CD1c-positive myeloid dendritic cell (primary cell): Measurements from ENCODE around the gene NFKBIZ.
A peak's percentile ranks its signal among the peaks of the same experiment; 100 is the strongest.

Experiments
- DNase-seq: peaks from one replicate; pipeline ENCODE4 v3.0.0-alpha.2; 2016; ENCODE audit errors: extremely low spot score

Gene NFKBIZ

GRCh38 chr3:101825904-101826445 is 23.3 kb upstream of the NFKBIZ start:
- no peak for DNase-seq

- DNase-seq: peak; percentile 96
These were observed 21.8 kb upstream of the NFKBIZ start for GRCh38 chr3:101827211-101828174.

GRCh38 chr3:101828276-101828675 is 21.0 kb upstream of the NFKBIZ start:
- no peak for DNase-seq

GRCh38 chr3:101828691-101829436 is 20.4 kb upstream of the NFKBIZ start:
- DNase-seq: peak; percentile 46

GRCh38 chr3:101829437-101829830 is 19.9 kb upstream of the NFKBIZ start:
- no peak for DNase-seq

GRCh38 chr3:101829874-101830273 is 19.4 kb upstream of the NFKBIZ start:
- DNase-seq: peak; percentile 39

- DNase-seq: no peak
These were observed 15.8 kb upstream of the NFKBIZ start for GRCh38 chr3:101833446-101833974.

- DNase-seq: no peak
These were observed 13.6 kb upstream of the NFKBIZ start for GRCh38 chr3:101835676-101836075.

- no peak for DNase-seq
These were observed 13.2 kb upstream of the NFKBIZ start for GRCh38 chr3:101836160-101836559.

- DNase-seq: peak; percentile 86
These were observed 12.4 kb upstream of the NFKBIZ start for GRCh38 chr3:101836652-101837598.

GRCh38 chr3:101838691-101839090 is 10.6 kb upstream of the NFKBIZ start:
- no peak for DNase-seq

- peak; percentile 30 for DNase-seq
These were observed 9.2 kb upstream of the NFKBIZ start for GRCh38 chr3:101840066-101840465.

- DNase-seq: no peak
These were observed 6.9 kb upstream of the NFKBIZ start for GRCh38 chr3:101842245-101842934.

- no peak for DNase-seq
These were observed 6.4 kb upstream of the NFKBIZ start for GRCh38 chr3:101842935-101843330.

- no peak for DNase-seq
These were observed 3.9 kb upstream of the NFKBIZ start for GRCh38 chr3:101845425-101845824.

GRCh38 chr3:101846709-101847108 is 2.6 kb upstream of the NFKBIZ start:
- DNase-seq: no peak

GRCh38 chr3:101847328-101847727 is 2.0 kb upstream of the NFKBIZ start:
- peak; percentile 74 for DNase-seq

- no peak for DNase-seq
These were observed 988 bp upstream of the NFKBIZ start for GRCh38 chr3:101848326-101848725.

- DNase-seq: no peak
These were observed 466 bp downstream of the NFKBIZ start for GRCh38 chr3:101849714-101850245.
